ENCODE data around the gene DNAJC25.
"Not testable (repeated sequence)": the region's sequence is repeated elsewhere in the genome, so short reads cannot be mapped to it uniquely, and the experiment has no call there.

The DNAJC25 gene

GRCh38 chr9:111628411-111628810 lies 2.7 kb upstream of the DNAJC25 start:
- no peak for DNase-seq

- peak; percentile 46 for DNase-seq
Observed at GRCh38 chr9:111630182-111630963, 761 bp upstream of the DNAJC25 start.

GRCh38 chr9:111630964-111631213 lies 245 bp upstream of the DNAJC25 start:
- no peak for DNase-seq

GRCh38 chr9:111632060-111632459 lies 926 bp downstream of the DNAJC25 start:
- no peak for DNase-seq

GRCh38 chr9:111632695-111633388 lies 1.7 kb downstream of the DNAJC25 start:
- DNase-seq = no peak

GRCh38 chr9:111633389-111633736 lies 2.2 kb downstream of the DNAJC25 start:
- DNase-seq = no peak

GRCh38 chr9:111634860-111635259 lies 3.7 kb downstream of the DNAJC25 start:
- no peak for DNase-seq

GRCh38 chr9:111637421-111637950 lies 6.4 kb downstream of the DNAJC25 start:
- DNase-seq = no peak

GRCh38 chr9:111644195-111644772 lies 13.2 kb downstream of the DNAJC25 start:
- DNase-seq = no peak

GRCh38 chr9:111645806-111646205 lies 14.7 kb downstream of the DNAJC25 start:
- DNase-seq = no peak

- no peak for DNase-seq
Observed at GRCh38 chr9:111646417-111646816, 15.3 kb downstream of the DNAJC25 start.

- no peak for DNase-seq
Observed at GRCh38 chr9:111648066-111648465, 16.9 kb downstream of the DNAJC25 start.

GRCh38 chr9:111649016-111649415 lies 17.9 kb downstream of the DNAJC25 start:
- no peak for DNase-seq

- DNase-seq = no peak
Observed at GRCh38 chr9:111657051-111657450, 25.9 kb downstream of the DNAJC25 start.

GRCh38 chr9:111658943-111659342 lies 27.8 kb downstream of the DNAJC25 start:
- no peak for DNase-seq

- DNase-seq = no peak
Observed at GRCh38 chr9:111659691-111660090, 28.6 kb downstream of the DNAJC25 start.

GRCh38 chr9:111661150-111661801 lies 30.1 kb downstream of the DNAJC25 start, which contains the start of gene GNG10:
TSS of gene GNG10 (plus strand) at chr9:111661605. CDS start at chr9:111661635, 30 bp downstream.
- DNase-seq = peak; percentile 7

- no peak for DNase-seq
Observed at GRCh38 chr9:111661802-111662521, 30.8 kb downstream of the DNAJC25 start.

GRCh38 chr9:111662576-111663300 lies 31.6 kb downstream of the DNAJC25 start:
- no peak for DNase-seq

- DNase-seq = no peak
Observed at GRCh38 chr9:111663301-111663823, 32.2 kb downstream of the DNAJC25 start.

GRCh38 chr9:111668026-111668573 lies 37.0 kb downstream of the DNAJC25 start:
- DNase-seq = no peak

GRCh38 chr9:111668601-111669000 lies 37.5 kb downstream of the DNAJC25 start:
- DNase-seq = not testable (repeated sequence)
